ENCODE data around the gene CABLES1. TPM values are rescaled to one million over a fixed set of nuclear protein-coding genes. Genes with fewer than 3 reads are reported as not detected.
A peak's percentile ranks its signal among the peaks of the same experiment; 100 is the strongest.
"Not testable (repeated sequence)": the region's sequence is repeated elsewhere in the genome, so short reads cannot be mapped to it uniquely, and the experiment has no call there.

Gene CABLES1
- total RNA-seq, 1 donor from 2014 or later = 7.7 TPM

DNA sequence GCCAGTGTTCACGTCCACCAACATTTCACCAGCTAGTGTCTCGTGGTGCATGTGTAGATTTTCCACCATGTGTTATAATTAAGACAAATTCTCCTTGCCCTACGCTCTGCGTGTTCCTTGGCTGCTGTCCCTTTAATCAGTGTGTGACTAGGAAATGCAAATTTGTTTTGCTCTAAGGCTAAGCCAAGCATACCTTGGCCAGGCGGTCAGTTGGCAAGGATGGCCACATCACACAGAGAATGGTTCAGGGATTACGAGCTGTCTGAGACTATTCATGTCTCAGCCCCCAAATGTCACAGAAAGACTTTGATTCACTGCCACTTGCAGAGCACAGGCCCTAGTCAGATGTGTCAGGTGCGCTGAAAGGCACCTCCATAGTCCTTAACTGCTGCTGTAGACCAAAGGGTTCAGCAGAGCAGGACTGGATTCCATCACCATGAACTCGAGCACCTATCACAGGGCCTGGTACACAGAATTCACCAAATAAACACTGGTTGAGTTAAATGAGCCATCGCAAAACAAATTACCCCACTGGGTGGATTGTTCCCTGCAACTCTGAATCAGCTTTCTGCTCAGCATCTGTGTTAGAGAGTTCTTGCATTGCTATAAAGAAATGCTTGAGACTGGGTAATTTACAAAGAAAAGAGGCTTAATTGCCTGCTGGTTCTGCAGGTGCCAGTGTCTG lies 128.4 kb downstream of the CABLES1 start:
- peak; percentile 57 for DNase-seq (ENCODE audit: low read depth)

GRCh38 chr18:23265682-23266399 lies 130.6 kb downstream of the CABLES1 start:
- no peak for DNase-seq (ENCODE audit: low read depth)

GRCh38 chr18:23266717-23267446 lies 131.6 kb downstream of the CABLES1 start:
- no peak for DNase-seq (ENCODE audit: low read depth)

DNA sequence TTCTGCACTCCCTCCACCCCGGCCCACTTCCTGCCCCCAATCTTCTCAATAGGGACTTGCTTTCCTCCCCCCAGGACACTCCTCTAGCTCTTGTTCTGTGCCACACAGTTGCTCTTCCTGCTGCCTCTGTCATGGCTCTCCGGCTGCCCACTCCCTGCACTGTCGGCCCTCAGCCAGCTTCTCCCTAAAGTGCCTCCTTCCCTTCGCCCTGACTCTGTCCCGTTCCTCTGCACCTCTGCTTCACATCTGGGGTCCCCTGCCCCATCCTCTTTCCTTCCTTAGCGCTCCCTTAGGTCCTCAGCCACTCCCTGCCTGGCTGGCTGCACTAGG lies 132.1 kb downstream of the CABLES1 start:
- DNase-seq (ENCODE audit: low read depth) = no peak

- DNase-seq (ENCODE audit: low read depth) = no peak
Measured at GRCh38 chr18:23268641-23269040, 133.4 kb downstream of the CABLES1 start.

DNA sequence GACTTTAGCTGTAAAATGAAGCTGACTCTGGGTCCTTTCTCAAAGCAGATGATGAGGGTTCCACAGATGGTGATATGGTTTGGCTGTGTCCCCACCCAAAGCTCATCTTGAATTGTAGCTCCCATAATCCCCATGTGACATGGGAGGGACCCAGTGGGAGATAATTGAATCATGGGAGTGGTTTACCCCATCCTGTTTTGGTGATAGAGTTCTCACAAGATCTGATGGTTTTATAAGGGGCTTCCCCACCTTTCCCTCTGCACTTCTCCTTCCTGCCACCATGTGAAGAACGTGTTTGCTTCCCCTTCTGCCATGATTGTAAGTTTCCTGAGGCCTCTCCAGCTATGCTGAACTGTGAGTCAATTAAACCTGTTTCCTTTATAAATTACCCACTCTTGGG lies 133.8 kb downstream of the CABLES1 start:
- not testable (repeated sequence) for DNase-seq (ENCODE audit: low read depth)

GRCh38 chr18:23269928-23270327 lies 134.6 kb downstream of the CABLES1 start:
- DNase-seq (ENCODE audit: low read depth) = no peak

- no peak for DNase-seq (ENCODE audit: low read depth)
Measured at GRCh38 chr18:23270986-23271680, 135.8 kb downstream of the CABLES1 start.

DNA sequence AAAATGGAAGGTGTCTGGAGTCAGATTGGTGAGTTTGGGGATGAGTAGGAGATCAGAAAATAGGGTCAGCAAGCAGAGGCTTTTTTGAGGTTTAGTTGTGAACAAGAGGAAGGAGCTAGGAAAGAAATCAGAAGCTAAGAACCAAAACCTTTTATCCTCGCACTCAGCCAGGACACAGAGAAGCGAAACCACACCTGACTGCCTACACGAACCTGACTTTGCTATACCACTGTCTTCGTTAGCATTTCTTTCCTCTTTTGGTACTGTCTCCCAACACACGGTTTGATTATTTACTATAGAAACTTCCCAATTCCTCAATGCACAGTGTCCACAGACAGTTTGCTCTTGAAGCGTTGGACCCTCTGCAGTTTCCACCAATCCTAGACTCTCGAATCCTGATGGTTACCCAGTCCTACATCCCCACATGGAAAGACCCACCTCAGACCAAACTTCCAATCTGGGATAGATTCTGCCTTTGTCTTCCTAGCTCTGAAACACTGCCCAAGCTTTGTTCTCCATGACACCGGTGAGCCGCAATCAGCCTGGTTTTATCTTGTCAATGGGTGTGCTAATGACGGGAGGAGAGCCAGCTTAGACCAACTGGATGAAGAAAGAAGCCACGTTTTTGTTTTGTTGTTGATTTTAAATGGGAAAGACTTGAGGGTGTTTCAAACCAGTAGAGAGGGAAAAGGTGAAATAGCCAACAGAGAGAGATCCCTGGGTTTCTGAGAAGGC lies 137.4 kb downstream of the CABLES1 start:
- no peak for DNase-seq (ENCODE audit: low read depth)

DNA sequence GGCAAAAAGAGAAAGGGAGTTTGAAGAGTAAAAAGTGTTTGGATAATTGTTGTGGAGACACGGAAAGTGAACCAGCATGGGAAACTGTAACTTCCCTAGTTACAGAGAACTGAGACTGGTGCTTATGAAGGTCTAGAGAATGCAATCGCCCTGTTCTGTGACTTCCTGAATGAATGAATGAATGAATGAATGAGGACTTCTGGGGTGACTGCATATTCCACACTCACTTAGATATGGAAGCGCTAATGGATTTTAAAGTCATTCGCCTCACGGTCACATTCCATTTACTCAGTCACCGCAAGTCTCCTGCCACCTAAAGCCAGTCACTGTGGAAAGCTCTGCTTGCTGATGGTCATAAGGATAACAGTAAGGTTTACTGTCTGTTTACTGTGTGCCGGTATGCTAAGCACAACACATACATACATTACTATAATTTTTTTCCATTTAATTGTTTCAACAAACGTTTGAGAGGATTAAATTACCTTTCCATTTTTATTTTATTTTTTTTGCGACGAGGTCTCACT lies 138.2 kb downstream of the CABLES1 start:
- DNase-seq (ENCODE audit: low read depth) = no peak

DNA sequence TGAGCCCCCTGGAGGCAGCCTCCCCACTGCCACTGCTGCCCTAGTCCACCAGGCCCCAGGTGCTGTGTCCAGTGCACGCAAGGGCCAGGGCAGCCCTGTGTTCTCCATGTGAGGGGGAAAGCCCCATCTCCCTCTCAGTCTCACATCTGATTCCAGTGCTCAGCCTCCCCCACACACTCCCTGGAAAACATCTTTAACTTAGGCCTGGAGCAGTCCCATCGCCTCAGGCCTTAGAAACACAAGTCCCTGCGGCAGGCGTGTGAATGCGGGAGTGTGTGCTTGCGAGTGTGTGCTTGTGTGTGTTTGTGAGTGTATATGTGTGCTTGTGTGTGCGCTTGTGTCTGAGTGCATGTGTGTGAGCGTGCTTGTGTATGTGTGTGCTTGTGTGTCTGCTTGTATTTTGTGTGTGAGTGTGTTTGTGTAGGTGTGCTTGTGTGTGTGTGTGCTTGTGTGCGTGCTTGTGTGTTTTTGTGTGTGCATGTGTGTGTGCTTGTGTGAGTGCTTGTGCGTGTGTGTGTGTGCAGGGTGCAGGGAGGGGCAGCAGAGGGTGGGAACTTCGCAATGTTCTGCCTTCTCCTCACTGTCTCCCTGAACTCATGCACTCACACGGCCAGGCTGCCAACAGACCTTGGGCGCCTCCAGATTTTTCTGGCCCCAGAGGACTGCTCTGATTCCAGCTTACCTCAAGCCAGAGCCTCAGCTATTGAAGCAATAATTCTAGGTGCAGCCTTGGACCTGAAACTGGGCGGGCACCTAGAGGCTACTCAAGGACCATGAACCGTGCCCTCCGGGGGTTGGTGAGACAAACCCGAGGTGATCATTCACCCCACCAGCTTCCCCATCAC lies 139.6 kb downstream of the CABLES1 start:
- DNase-seq (ENCODE audit: low read depth) = no peak

GRCh38 chr18:23276451-23276850 lies 141.2 kb downstream of the CABLES1 start:
- no peak for DNase-seq (ENCODE audit: low read depth)

DNA sequence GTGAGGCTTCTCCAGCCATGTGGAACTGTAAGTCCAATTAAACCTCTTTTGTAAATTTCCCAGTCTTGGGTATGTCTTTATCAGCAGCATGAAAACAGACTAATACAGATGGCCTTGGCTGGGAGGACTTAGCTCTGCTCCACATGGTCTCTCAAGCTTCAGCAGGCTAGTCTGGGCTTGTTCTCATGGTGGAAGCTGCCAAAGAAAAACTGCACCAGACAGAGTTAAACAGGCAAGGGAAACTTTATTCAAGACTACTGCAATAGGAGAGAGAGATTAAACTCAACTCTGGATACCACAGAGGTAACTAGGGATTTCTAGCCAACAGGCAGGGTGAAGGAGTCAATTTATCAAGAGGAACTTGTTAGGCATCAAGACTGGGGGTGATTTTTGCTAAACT lies 142.1 kb downstream of the CABLES1 start:
- DNase-seq (ENCODE audit: low read depth) = no peak

- DNase-seq (ENCODE audit: low read depth) = no peak
Measured at GRCh38 chr18:23279931-23280330, 144.6 kb downstream of the CABLES1 start.

- DNase-seq (ENCODE audit: low read depth) = no peak
Measured at GRCh38 chr18:23280844-23281243, 145.6 kb downstream of the CABLES1 start.

- peak; percentile 87 for DNase-seq (ENCODE audit: low read depth)
Measured at GRCh38 chr18:23281626-23282436, 146.5 kb downstream of the CABLES1 start.

GRCh38 chr18:23282437-23282781 lies 147.1 kb downstream of the CABLES1 start:
- no peak for DNase-seq (ENCODE audit: low read depth)

- peak; percentile 89 for DNase-seq (ENCODE audit: low read depth)
Measured at GRCh38 chr18:23283916-23284430, 148.7 kb downstream of the CABLES1 start.

- DNase-seq (ENCODE audit: low read depth) = peak; percentile 35
Measured at GRCh38 chr18:23284629-23285028, 149.3 kb downstream of the CABLES1 start.

Data from renal cortical epithelial cell (primary cell).